Urothelium cell line (cell line): ENCODE data around the gene CBLN3.
A peak's percentile ranks its signal among the peaks of the same experiment; 100 is the strongest.
"Not testable (repeated sequence)": the region's sequence is repeated elsewhere in the genome, so short reads cannot be mapped to it uniquely, and the experiment has no call there.

Experiments
- DNase-seq: peaks from one replicate; pipeline ENCODE4 v3.0.0; 2011; ENCODE audit warnings: low spot score, mixed read lengths
- FAIRE-seq: peaks from 2 replicates; lab custom pipeline; 2011; peaks lifted over from hg19 to GRCh38; lab: Jason Lieb, UNC

The CBLN3 gene

GRCh38 chr14:24406416-24406815 lies 23.1 kb downstream of the CBLN3 start:
- DNase-seq, result no peak
- no peak for FAIRE-seq

GRCh38 chr14:24404814-24405213 lies 24.7 kb downstream of the CBLN3 start:
- no peak for FAIRE-seq
- DNase-seq, result no peak

DNA sequence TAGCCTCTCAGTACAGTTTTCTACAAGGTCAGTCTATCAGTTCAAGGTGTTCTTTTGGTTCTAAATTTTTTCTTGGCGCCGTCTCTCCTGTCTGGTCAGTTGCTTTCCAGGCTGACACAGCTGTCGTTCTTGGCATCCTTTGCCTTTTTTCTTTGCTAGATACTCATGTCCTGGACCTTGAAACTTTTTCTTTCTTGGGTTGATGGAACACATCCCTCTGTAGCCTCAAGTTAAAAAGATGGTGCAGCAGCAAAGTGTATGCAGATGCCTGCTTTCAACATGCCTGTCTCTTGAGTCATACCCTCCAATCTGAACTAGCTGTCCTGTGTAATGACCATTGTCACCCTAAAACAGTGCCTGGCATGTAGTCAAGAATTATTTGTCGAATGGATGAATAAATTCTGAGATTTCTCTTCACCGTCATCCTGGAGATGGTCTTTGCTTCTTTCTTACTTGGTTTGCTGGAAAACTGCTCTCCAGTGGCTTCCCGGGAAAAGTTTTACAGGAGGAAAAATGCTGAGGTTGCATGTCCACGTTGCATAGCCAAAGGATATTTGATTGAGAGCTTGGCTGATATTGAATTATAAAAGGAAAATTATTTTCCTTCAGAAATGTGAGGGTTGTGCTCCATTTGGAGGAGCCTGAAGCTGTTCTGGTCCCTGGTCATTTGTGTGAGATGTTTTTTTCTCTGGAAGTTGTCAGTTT lies 26.0 kb downstream of the CBLN3 start:
- no peak for FAIRE-seq
- no peak for DNase-seq

GRCh38 chr14:24401810-24402702 lies 27.4 kb downstream of the CBLN3 start:
- DNase-seq (no peak), FAIRE-seq (no peak)

DNA sequence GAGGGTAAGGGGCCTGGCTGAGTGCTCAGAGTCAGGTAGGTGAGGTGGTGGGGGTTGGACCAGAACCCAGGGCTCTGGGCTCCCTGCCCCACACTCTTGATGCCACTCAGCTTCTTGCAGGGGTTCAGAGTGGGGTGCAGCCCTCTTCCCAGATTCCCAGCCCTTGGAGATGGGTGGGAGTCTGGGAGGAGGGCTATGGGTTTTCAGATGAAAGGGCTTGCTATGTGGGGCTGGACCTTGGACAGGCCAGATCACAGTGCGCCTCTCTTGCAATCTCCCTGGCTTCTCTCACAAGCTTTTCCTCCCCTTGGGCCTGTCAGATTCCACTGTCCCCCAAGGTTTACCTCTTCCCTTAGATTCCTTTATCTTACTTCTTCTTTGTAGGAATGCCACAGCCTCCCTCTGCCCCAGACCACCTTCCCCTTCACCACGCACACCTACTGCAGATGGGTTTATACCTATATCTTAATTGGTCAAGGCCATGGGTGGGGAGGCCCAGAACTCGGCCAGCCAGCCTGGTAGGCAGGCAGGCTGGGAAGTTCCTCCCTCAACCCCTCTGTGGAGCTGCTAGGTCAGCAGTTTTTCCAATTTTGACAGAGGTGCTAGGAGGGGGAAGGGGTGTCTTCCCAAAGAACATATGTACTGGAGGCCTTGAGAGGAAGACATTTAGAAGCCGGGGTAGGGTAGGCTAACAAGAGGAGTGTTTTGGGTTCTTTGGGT lies 29.3 kb downstream of the CBLN3 start:
- DNase-seq, result no peak
- no peak for FAIRE-seq

DNA sequence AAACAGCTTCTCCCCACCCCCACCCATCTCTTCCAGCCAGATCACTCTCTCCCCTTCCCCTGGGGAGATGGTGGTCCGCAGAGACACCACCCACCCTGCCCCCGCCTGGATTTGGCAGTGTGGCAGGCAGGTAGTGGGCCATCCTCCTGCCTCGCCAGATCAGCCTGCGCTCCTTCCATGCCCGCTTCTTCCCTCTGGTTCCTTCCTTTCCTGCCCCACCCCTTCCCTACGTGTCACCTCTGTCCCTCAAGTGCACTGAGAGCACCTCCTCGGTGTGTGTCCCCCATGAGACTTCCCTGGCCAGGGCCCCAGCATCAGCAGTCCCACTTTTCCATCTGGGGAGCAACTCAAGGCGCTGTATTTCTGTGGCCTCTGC lies 30.0 kb downstream of the CBLN3 start:
- no peak for DNase-seq
- no peak for FAIRE-seq

DNA sequence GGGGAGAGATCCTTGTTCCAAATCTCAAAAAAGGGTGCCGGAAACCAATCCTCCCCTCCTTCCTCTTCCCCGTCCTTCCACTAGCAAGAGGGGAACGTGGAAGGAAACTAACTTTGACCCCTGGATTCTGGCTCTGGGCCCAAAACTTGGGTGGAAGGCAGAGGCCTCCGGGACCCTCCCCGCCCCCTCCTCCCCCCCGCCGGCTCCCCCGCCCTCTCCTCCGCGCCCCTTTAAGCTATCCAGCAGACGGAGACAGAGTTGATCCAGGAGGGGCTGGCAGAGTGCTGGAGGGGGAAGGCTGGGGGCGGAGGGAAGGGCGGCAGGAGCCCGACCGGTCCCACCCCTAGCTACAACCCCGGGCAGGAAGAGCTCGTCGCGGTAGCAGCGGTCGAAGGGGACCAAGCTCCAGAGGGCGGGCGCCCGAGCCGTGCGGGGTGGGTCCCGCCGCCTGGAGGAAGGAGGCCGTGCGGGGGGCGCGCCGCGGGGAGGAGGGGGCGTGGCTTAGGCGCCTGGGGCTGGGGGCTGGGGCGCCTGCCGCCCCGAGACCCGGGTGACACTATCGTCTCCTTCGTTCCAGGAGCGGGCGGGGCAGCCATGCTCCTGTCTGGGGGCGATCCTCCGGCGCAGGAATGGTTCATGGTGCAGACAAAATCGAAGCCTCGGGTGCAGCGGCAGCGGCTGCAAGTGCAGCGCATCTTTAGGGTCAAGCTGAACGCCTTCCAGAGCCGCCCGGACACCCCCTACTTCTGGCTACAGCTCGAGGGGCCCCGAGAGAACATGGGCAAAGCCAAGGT lies 30.6 kb downstream of the CBLN3 start, which contains the start of gene NYNRIN:
NYNRIN (plus strand) TSS at position 351 of the 794 bp plus-strand sequence; CDS start at position 595, 244 bp downstream.
- FAIRE-seq (no peak), DNase-seq (peak; percentile 64)

DNA sequence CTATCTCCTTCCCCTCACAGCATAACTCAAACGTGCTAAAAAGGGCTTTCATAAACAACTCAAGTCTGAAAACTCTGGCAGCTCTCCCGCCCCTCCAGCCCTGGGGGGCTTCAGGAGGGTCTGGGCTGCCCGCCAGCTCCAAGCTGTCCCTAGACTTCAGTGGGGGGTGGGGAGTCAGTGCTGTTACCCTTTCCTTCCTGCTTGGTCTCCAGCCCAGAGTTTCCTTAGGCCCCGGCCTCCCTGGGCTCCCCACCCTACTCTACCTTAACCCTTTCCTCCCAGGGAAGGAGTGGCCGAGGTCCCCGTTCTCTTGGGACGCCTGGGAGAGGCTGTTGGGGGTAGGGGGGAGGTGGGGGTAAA lies 31.2 kb downstream of the CBLN3 start:
- FAIRE-seq (no peak), DNase-seq (no peak)

DNA sequence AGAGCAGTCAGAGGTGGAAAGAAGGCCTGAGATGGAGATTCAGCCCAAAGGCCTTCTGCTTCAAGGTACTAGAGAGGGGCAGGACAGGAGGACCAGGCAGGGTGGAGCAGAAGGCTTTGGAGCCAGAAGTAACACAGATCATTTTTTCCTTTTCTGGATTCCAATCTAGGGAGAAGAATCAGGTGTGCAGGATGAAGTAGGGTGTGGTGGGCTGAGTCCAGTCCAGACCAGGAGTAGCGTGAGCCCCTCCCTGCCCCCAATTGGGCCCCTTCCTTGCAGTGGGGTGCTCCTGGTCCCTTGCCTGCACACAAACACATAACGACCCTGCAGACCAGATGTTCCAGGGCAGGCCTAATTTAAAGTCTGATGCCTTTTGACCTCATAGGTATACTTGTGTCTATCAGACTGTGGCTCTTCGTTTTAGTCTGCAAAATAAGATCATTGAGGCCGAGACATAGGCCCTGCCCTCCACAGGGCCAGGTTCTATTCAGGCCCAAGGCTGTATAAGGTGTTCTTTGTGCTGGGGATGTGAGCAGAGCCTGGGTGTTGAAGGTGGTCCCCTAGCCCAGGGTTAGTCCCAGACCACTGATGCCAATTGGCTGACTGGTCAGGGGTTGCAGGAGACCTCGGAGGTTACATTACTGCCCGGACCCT lies 31.7 kb downstream of the CBLN3 start:
- DNase-seq (no peak), FAIRE-seq (no peak)

- FAIRE-seq (no peak), DNase-seq (no peak)
Observed at GRCh38 chr14:24395609-24396582, 33.6 kb downstream of the CBLN3 start.

GRCh38 chr14:24394275-24394674 lies 35.2 kb downstream of the CBLN3 start:
- no peak for DNase-seq
- FAIRE-seq, result no peak

GRCh38 chr14:24392325-24393091 lies 37.0 kb downstream of the CBLN3 start:
- FAIRE-seq (no peak), DNase-seq (peak; percentile 65)

- FAIRE-seq (no peak), DNase-seq (no peak)
Observed at GRCh38 chr14:24390701-24391468, 38.6 kb downstream of the CBLN3 start.

- DNase-seq, result no peak
- FAIRE-seq, result no peak
Observed at GRCh38 chr14:24389226-24389848, 40.1 kb downstream of the CBLN3 start.

GRCh38 chr14:24388474-24389179 lies 40.8 kb downstream of the CBLN3 start:
- FAIRE-seq, result no peak

GRCh38 chr14:24387579-24387978 lies 41.9 kb downstream of the CBLN3 start:
- not testable (repeated sequence) for DNase-seq, FAIRE-seq

More at GRCh38 chr14:24388474-24389179, 40.8 kb downstream of the CBLN3 start:
- DNase-seq, result no peak
